Liver (tissue), 9 donors: ENCODE results near the gene PALM3. TPM values are rescaled to one million over a fixed set of nuclear protein-coding genes. Genes with fewer than 3 reads are reported as not detected.
A peak's percentile ranks its signal among the peaks of the same experiment; 100 is the strongest.

ENCODE experiments used
- DNase-seq: peaks from one replicate; pipeline ENCODE4 v3.0.0-alpha.2; 2017; ENCODE audit warnings: low spot score
- H3K27ac ChIP-seq, 2 donors: one replicate each; pipeline ENCODE4 v1.7.0; 2013; ENCODE audit warnings: inconsistent platforms in 2 of 2, low read length in 2 of 2, control low read depth in 1 of 2, low read depth in 1 of 2, mild to moderate bottlenecking in 1 of 2
- H3K27me3 ChIP-seq, 4 donors: one replicate each; pipeline versions ENCODE4 v1.6.1 to v1.7.0; 2013; ENCODE audit warnings: low read length in 3 of 4, inconsistent platforms in 1 of 4, mild to moderate bottlenecking in 1 of 4, moderate library complexity in 1 of 4; ENCODE audit not compliant: control insufficient read depth in 4 of 4, insufficient read depth in 4 of 4
- H3K36me3 ChIP-seq, 4 donors: one replicate each; pipeline versions ENCODE4 v1.6.1 to v1.7.0; 2013; ENCODE audit warnings: low read length in 3 of 4, mild to moderate bottlenecking in 3 of 4, low read depth in 1 of 4, moderate library complexity in 1 of 4; ENCODE audit not compliant: control insufficient read depth in 4 of 4, insufficient read depth in 3 of 4
- H3K4me1 ChIP-seq, 4 donors: one replicate each; pipeline versions ENCODE4 v1.6.1 to v1.7.0; 2013; ENCODE audit warnings: low read length in 3 of 4, mild to moderate bottlenecking in 3 of 4, moderate library complexity in 1 of 4; ENCODE audit not compliant: control insufficient read depth in 4 of 4, insufficient read depth in 4 of 4
- H3K4me3 ChIP-seq, 3 donors: one replicate each; pipeline versions ENCODE4 v1.6.1 to v1.7.0; 2013; ENCODE audit warnings: low read length in 3 of 3, control low read depth in 1 of 3, low read depth in 1 of 3, mild to moderate bottlenecking in 1 of 3
- H3K9ac ChIP-seq, 2 donors: one replicate each; pipeline ENCODE4 v1.7.0; 2013; ENCODE audit warnings: low read length in 2 of 2, mild to moderate bottlenecking in 2 of 2, moderate library complexity in 2 of 2, control low read depth in 1 of 2, low read depth in 1 of 2
- H3K9me3 ChIP-seq, 4 donors: one replicate each; pipeline versions ENCODE4 v1.6.1 to v1.7.0; 2013; ENCODE audit warnings: low read length in 3 of 4; ENCODE audit not compliant: control insufficient read depth in 4 of 4
- CTCF ChIP-seq: fragments of 150-350 bp; IDR thresholded peaks from 2 replicates; pipeline ENCODE4 v1.5.1; 2017; ENCODE audit warnings: improper control_type of control experiment, low read depth, low read length; ENCODE audit not compliant: missing input control
- EGR1 ChIP-seq, 2 donors: IDR thresholded peaks; 2 replicates each; pipeline ENCODE4 v1.6.1; 2016 to 2018; ENCODE audit warnings: antibody characterized with exemption in 2 of 2, low read depth in 2 of 2
- FOXA1 ChIP-seq: IDR thresholded peaks from 2 replicates; pipeline ENCODE4 v1.6.1; 2016; ENCODE audit warnings: antibody characterized with exemption
- FOXA2 ChIP-seq: IDR thresholded peaks from 2 replicates; pipeline ENCODE4 v1.6.1; 2016; ENCODE audit warnings: antibody characterized with exemption
- GABPA ChIP-seq, 2 donors: IDR thresholded peaks in 1 of 2; conservative IDR thresholded peaks in 1 of 2; 2 replicates each; pipeline ENCODE4 v1.6.1; 2016; ENCODE audit warnings: antibody characterized with exemption in 2 of 2, mild to moderate bottlenecking in 1 of 2, moderate library complexity in 1 of 2
- HNF4A ChIP-seq, 2 donors: conservative IDR thresholded peaks; 2 replicates each; pipeline ENCODE4 v1.6.1; 2016; ENCODE audit warnings: antibody characterized with exemption in 2 of 2, mild to moderate bottlenecking in 2 of 2
- HNF4G ChIP-seq: IDR thresholded peaks from 2 replicates; pipeline ENCODE4 v1.6.1; 2016; ENCODE audit warnings: antibody characterized with exemption
- NR2F2 ChIP-seq: IDR thresholded peaks from 2 replicates; pipeline ENCODE4 v1.6.1; 2016; ENCODE audit warnings: antibody characterized with exemption
- RAD21 ChIP-seq, 2 donors: IDR thresholded peaks; 2 replicates each; pipeline ENCODE4 v1.6.1; 2016; ENCODE audit warnings: antibody characterized with exemption in 2 of 2, mild to moderate bottlenecking in 2 of 2
- REST ChIP-seq: IDR thresholded peaks from 2 replicates; pipeline ENCODE4 v1.6.1; 2016; ENCODE audit warnings: antibody characterized with exemption, mild to moderate bottlenecking
- RXRA ChIP-seq, 2 donors: IDR thresholded peaks; 2 replicates each; pipeline ENCODE4 v1.6.1; 2017 to 2018; ENCODE audit warnings: antibody characterized with exemption in 2 of 2, mild to moderate bottlenecking in 1 of 2
- SP1 ChIP-seq: IDR thresholded peaks from 2 replicates; pipeline ENCODE4 v1.6.1; 2018; ENCODE audit warnings: antibody characterized with exemption, mild to moderate bottlenecking
- YY1 ChIP-seq: IDR thresholded peaks from 2 replicates; pipeline ENCODE4 v1.6.1; 2016; ENCODE audit warnings: antibody characterized with exemption, mild to moderate bottlenecking
- WGBS: extraction: QIAGEN DNeasy Blood & Tissue Kit; methylation state at CpG from one replicate; pipeline ENCODE4 v1.1.7; 2013; 5-methylcytosine and 5-hydroxymethylcytosine counted together
- polyA plus RNA-seq, 2 donors: library from polyadenylated mRNA; stranded (reverse) in 1 of 2; unstranded in 1 of 2; fragments of 200-250 nt in 1 of 2; fragments of >200 nt in 1 of 2; fragmentation: Nextera tagmentation in 1 of 2; extraction: Ambion mirVana in 1 of 2; gene quantifications; one replicate each; pipeline versions ENCODE4 v1.2.1 to v1.2.3, GENCODE V29; 2013 to 2015
- total RNA-seq, 2 donors: library from RNA; depleted of rRNA; stranded (reverse); fragments of >200 nt; gene quantifications; one replicate each; pipeline ENCODE4 v1.2.3, GENCODE V29; 2014
- TF ChIP-seq, protein P1 (sequence below): IDR thresholded peaks from 2 replicates; pipeline ENCODE4 v1.6.1; 2016; ENCODE audit warnings: antibody characterized with exemption
- TF ChIP-seq, protein P2 (sequence below): IDR thresholded peaks from 2 replicates; pipeline ENCODE4 v1.6.1; 2016; ENCODE audit warnings: antibody characterized with exemption
- donor health status: healthy.
- donor health status: healthy.
- donor health status: healthy.
- donor health status: healthy.
- donor health status: healthy.

The PALM3 gene
- total and polyA plus RNA-seq, 4 donors = 1.4 to 17.9 (median 5.9) TPM

GRCh38 chr19:14006085-14006765, 55.7 kb downstream of the PALM3 start, which contains the start of gene RFX1:
RFX1 (minus strand) TSS chr19:14006320; CDS start chr19:13993843, 12,477 bp downstream.
- Histone ChIP-seq H3K9ac (peak within 1 kb of the TSS; percentile 79 to 95), H3K4me1 (peaks cover 6 to 15% (median 10%) of the 10 kb centered on the region in 4 donors), H3K4me3 (peak within 1 kb of the TSS; percentile 52 to 83 (median 76)), H3K27ac (peak within 1 kb of the TSS; percentile 93 to 96), H3K27me3 (no peaks in the 10 kb centered on the region), H3K9me3 (no peaks in the 10 kb centered on the region), H3K36me3 (no peaks in the 10 kb centered on the region)
- TF ChIP-seq HNF4G (no peak), HNF4A (conservative IDR thresholded peaks at IDR 0.05) (no peak), SP1 (peak; percentile 99), RXRA (IDR thresholded peaks at IDR 0.05) (peak in 1 of 2 donors; percentile 7), FOXA2 (no peak), REST (no peak), YY1 (peak; percentile 97), EGR1 (IDR thresholded peaks at IDR 0.05; ENCODE audit: low read depth in 2 of 2) (peak in 1 of 2 donors; percentile 86), FOXA1 (no peak), GABPA (IDR thresholded peaks at IDR 0.05 in 1 of 2, conservative IDR thresholded peaks at IDR 0.05 in 1 of 2) (peak; percentile 59 to 83), RAD21 (IDR thresholded peaks at IDR 0.05) (no peak)
- TF ChIP-seq, protein P1, sequence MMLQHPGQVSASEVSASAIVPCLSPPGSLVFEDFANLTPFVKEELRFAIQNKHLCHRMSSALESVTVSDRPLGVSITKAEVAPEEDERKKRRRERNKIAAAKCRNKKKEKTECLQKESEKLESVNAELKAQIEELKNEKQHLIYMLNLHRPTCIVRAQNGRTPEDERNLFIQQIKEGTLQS = no peak
- TF ChIP-seq, protein P2, sequence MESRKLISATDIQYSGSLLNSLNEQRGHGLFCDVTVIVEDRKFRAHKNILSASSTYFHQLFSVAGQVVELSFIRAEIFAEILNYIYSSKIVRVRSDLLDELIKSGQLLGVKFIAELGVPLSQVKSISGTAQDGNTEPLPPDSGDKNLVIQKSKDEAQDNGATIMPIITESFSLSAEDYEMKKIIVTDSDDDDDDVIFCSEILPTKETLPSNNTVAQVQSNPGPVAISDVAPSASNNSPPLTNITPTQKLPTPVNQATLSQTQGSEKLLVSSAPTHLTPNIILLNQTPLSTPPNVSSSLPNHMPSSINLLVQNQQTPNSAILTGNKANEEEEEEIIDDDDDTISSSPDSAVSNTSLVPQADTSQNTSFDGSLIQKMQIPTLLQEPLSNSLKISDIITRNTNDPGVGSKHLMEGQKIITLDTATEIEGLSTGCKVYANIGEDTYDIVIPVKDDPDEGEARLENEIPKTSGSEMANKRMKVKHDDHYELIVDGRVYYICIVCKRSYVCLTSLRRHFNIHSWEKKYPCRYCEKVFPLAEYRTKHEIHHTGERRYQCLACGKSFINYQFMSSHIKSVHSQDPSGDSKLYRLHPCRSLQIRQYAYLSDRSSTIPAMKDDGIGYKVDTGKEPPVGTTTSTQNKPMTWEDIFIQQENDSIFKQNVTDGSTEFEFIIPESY = peak; percentile 92
- DNase-seq = peak; percentile 100
- WGBS = under 1% methylated on average over 58 of the region's 58 CpGs

DNA sequence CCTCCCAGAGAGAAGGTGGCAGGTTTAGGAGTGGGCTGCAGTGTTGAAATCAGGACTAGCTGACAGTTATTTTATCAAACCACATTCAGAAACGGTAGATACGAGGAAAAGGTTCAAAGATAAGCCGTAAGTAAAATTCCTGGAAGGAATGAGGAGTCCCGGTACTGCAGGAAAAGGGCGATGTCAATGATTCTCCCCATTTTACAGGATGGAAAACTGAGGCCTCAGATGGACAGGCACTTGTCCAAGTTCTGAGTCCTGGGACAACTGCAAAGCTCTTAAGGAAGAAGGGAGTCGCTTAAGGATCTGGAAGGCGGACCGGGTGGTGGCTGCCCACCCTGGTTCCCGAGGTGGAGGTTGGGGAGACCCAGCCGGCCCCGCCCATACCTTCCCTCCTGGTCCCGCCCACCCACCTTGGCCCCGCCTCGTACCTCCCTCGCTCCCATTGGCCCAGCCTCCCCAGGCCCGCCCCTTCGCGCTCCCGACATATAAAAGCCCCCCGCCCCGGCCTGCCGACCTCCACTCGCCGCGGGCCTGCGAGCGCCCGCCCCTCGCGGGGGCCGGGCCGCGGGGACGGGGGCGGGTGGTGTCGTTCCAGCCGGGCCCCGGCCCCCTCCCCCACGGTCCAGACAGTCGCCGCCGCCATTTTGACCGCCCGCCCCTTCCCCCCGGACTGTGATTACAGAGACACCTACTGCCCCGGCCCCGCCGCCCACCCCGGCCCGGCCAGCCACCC, 56.4 kb downstream of the PALM3 start:
- H3K4me3 ChIP-seq = peak overlapping the region; percentile 52 to 83 (median 58)
- 2% methylated on average over 50 of the region's 50 CpGs for WGBS
- H3K4me1 ChIP-seq = peaks cover 6 to 15% (median 10%) of the 10 kb centered on the region in 4 donors
- no peaks in the 10 kb centered on the region for H3K27me3 ChIP-seq
- no peaks in the 10 kb centered on the region for H3K36me3 ChIP-seq
- DNase-seq = peak; percentile 95
- H3K9ac ChIP-seq = peak overlapping the region; percentile 21 to 48
- peak overlapping the region; percentile 93 to 96 for H3K27ac ChIP-seq
- H3K9me3 ChIP-seq = no peaks in the 10 kb centered on the region
- TF ChIP-seq CTCF (no peak), HNF4A (conservative IDR thresholded peaks at IDR 0.05) (peak in 1 of 2 donors; percentile 16), NR2F2 (no peak), EGR1 (IDR thresholded peaks at IDR 0.05; ENCODE audit: low read depth in 2 of 2) (peak in 1 of 2 donors; percentile 27), SP1 (peak; percentile 28), FOXA1 (peak; percentile 21)
- TF ChIP-seq, protein P1 = no peak
